ENCODE results near the gene STAM2. TPM values are rescaled to one million over a fixed set of nuclear protein-coding genes. Genes with fewer than 3 reads are reported as not detected.

The STAM2 gene
- total RNA-seq, 1 experiment from 2014 or later: 16.0 TPM

DNA sequence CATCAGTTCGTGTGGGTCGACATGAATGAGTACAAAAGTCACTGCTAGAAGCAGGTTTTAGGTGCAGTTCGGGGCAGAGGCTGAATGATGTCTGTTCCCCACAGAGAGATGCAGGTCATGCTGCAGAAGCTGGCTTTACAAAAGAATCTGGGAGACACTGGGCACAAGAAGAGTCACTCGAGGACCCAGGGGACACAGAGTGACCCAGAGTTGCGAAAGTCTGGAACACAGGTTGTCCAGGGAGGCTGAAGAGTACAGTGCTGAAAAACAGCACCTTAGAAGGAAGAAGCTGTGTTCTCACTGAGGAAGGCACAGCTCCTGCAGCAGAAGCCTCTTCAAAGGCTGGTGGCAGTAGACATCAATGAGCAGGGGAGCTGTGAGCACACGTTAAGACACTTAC is 91.5 kb downstream of the STAM2 start:
- no peaks in the 10 kb centered on the region for H3K27me3 ChIP-seq (ENCODE audit: insufficient read depth, low read depth)
- H2AFZ ChIP-seq: no peak overlapping the region
- intact Hi-C loops (cut with micrococcal nuclease; ENCODE audit: unreplicated experiment): no loop called here
- no peak overlapping the region for H3K27ac ChIP-seq
- DNase-seq: no peak
- H3K4me1 ChIP-seq (replicated peaks; ENCODE audit: insufficient read depth): no peaks in the 10 kb centered on the region
- H3K9me2 ChIP-seq (ENCODE audit: insufficient read depth): no peaks in the 10 kb centered on the region
- no peak overlapping the region for H3K4me3 ChIP-seq
- POLR2A ChIA-PET (ENCODE audit: unreplicated experiment): interaction anchor here (0.5 kb wide), 1 partner anchor 498 kb away, joined by 11 read pairs; no protein-coding TSS in a partner anchor
- H3K36me3 ChIP-seq (ENCODE audit: low read depth): no peaks in the 10 kb centered on the region
- no peaks in the 10 kb centered on the region for H3K79me2 ChIP-seq (ENCODE audit: low read depth)
- no peaks in the 10 kb centered on the region; the same call in 1 of the 2 replicates for H4K20me1 ChIP-seq (ENCODE audit: insufficient read depth)
- no peak for TF ChIP-seq EZH2 (IDR thresholded peaks at IDR 0.05; ENCODE audit: low read depth)
- TF ChIP-seq, protein P1, sequence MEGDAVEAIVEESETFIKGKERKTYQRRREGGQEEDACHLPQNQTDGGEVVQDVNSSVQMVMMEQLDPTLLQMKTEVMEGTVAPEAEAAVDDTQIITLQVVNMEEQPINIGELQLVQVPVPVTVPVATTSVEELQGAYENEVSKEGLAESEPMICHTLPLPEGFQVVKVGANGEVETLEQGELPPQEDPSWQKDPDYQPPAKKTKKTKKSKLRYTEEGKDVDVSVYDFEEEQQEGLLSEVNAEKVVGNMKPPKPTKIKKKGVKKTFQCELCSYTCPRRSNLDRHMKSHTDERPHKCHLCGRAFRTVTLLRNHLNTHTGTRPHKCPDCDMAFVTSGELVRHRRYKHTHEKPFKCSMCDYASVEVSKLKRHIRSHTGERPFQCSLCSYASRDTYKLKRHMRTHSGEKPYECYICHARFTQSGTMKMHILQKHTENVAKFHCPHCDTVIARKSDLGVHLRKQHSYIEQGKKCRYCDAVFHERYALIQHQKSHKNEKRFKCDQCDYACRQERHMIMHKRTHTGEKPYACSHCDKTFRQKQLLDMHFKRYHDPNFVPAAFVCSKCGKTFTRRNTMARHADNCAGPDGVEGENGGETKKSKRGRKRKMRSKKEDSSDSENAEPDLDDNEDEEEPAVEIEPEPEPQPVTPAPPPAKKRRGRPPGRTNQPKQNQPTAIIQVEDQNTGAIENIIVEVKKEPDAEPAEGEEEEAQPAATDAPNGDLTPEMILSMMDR (conservative IDR thresholded peaks at IDR 0.05): no peak
- CTCF ChIA-PET: no interaction called here
- no peaks in the 10 kb centered on the region for H3K9me3 ChIP-seq (ENCODE audit: insufficient read depth, low read depth)
- H3F3A ChIP-seq (ENCODE audit: insufficient read depth, low read depth): no peaks in the 10 kb centered on the region
- no TSS peak for BruUV-seq (replicated peaks)
- H3K4me2 ChIP-seq: no peak overlapping the region

DNA sequence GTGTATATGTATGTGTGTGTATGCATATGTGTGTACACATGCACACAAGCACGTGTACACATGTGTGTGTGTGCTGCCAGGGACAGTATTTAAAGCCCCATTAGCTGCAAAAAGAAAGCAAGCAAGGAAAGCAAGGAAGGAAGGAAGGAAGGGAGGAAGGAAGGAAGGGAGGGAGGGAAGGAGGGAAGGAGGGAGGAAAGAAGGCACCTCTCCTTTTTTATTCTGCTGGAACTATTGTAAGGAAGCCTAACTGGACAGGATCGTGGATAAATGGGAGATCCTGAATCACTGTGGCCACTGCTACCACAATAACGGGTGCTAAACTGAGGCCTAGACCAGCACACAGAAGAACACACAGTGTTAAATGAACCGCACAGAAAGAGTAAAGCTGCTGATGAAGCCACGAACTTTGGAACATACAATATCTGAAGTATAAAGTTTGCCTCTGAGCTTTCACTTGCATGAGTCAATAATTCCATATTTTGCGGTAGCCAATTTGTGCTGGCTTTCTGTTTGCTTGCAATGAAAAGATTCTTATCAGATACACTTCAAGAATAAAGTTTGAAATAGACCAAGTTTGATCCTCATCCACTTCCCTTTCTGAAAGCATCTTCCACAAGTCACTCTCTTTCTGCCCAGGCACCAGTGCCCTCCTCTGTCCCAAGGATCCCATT is 92.2 kb downstream of the STAM2 start:
- Histone ChIP-seq H3K4me3 (no peak overlapping the region), H2AFZ (no peak overlapping the region), H3K4me2 (no peak overlapping the region), H3K79me2 (ENCODE audit: low read depth) (no peaks in the 10 kb centered on the region), H3K4me1 (replicated peaks; ENCODE audit: insufficient read depth) (no peaks in the 10 kb centered on the region), H3K27me3 (ENCODE audit: insufficient read depth, low read depth) (no peaks in the 10 kb centered on the region), H4K20me1 (ENCODE audit: insufficient read depth) (no peaks in the 10 kb centered on the region), H3K9me3 (ENCODE audit: insufficient read depth, low read depth) (no peaks in the 10 kb centered on the region), H3K27ac (no peak overlapping the region), H3K9me2 (ENCODE audit: insufficient read depth) (no peaks in the 10 kb centered on the region), H3F3A (ENCODE audit: insufficient read depth, low read depth) (no peaks in the 10 kb centered on the region), H3K36me3 (ENCODE audit: low read depth) (no peaks in the 10 kb centered on the region)
- no TSS peak for BruUV-seq (replicated peaks)
- POLR2A ChIA-PET (ENCODE audit: unreplicated experiment): no interaction called here
- intact Hi-C loops (cut with micrococcal nuclease; ENCODE audit: unreplicated experiment): no loop called here
- no peak for TF ChIP-seq EZH2 (IDR thresholded peaks at IDR 0.05; ENCODE audit: low read depth)
- TF ChIP-seq, protein P1 (conservative IDR thresholded peaks at IDR 0.05): no peak
- DNase-seq: no peak
- CTCF ChIA-PET: no interaction called here

DNA sequence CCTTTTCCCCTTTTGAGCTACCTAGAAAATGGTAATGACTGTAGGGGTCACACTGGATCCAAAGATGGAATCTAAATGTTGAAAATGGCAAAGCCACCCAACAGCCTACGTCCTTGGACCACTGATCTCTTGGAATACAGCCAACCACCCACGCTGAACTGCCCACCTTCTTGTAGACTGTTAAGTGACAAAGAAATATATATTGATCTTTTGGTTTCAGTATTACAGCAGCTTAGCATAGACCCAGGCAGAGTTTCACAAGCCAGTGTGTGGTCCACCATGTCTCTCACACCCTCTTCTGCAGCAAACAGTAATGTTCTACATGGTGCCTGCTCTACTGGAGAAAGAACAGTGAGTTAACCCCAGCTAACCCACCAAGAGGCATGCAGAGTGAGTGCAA is 96.9 kb downstream of the STAM2 start:
- ChIA-PET CTCF (no interaction called here), POLR2A (ENCODE audit: unreplicated experiment) (no interaction called here)
- Histone ChIP-seq H3K9me3 (ENCODE audit: insufficient read depth, low read depth) (no peaks in the 10 kb centered on the region), H3K27me3 (ENCODE audit: insufficient read depth, low read depth) (no peaks in the 10 kb centered on the region), H3K27ac (no peak overlapping the region), H3K36me3 (ENCODE audit: low read depth) (no peaks in the 10 kb centered on the region), H4K20me1 (ENCODE audit: insufficient read depth) (no peaks in the 10 kb centered on the region), H2AFZ (no peak overlapping the region), H3K4me3 (no peak overlapping the region), H3K4me1 (replicated peaks; ENCODE audit: insufficient read depth) (no peaks in the 10 kb centered on the region), H3K79me2 (ENCODE audit: low read depth) (no peaks in the 10 kb centered on the region), H3K9me2 (ENCODE audit: insufficient read depth) (no peaks in the 10 kb centered on the region), H3F3A (ENCODE audit: insufficient read depth, low read depth) (no peaks in the 10 kb centered on the region), H3K4me2 (no peak overlapping the region)
- TF ChIP-seq, protein P1 (conservative IDR thresholded peaks at IDR 0.05): no peak
- TF ChIP-seq EZH2 (IDR thresholded peaks at IDR 0.05; ENCODE audit: low read depth): no peak
- intact Hi-C loops (cut with micrococcal nuclease; ENCODE audit: unreplicated experiment): no loop called here
- BruUV-seq (replicated peaks): no TSS peak
- DNase-seq: no peak
